Gastrocnemius medialis (tissue), 4 donors: Measurements from ENCODE around the gene HIPK4. TPM values are rescaled to one million over a fixed set of nuclear protein-coding genes. Genes with fewer than 3 reads are reported as not detected.

Experiments
- ATAC-seq, 2 donors: fragments of 150-250 bp; one replicate each; pipeline ENCODE4 v1.9.1; 2016
- DNase-seq, 2 donors: peaks; one replicate each; pipeline ENCODE4 v3.0.0-alpha.2; 2019
- H3K27ac ChIP-seq, 4 donors: fragments of 200-600 bp; sonication (generic); 1 replicate in 1 of 4; 2 replicates in 3 of 4; pipeline ENCODE4 v1.5.1; 2016 to 2018; ENCODE audit warnings: mild to moderate bottlenecking in 2 of 4, moderate library complexity in 1 of 4
- H3K27me3 ChIP-seq, 3 donors: fragments of 200-600 bp; sonication (generic) in 2 of 3; 1 replicate in 1 of 3; 2 replicates in 2 of 3; pipeline versions ENCODE4 v1.5.1 to v1.6.0; 2016 to 2019; ENCODE audit warnings: mild to moderate bottlenecking in 1 of 3, moderate library complexity in 1 of 3
- H3K36me3 ChIP-seq, 2 donors: fragments of 200-600 bp; sonication (generic) in 1 of 2; one replicate each; pipeline ENCODE4 v1.5.1; 2017 to 2018
- H3K4me1 ChIP-seq, 2 donors: fragments of 200-600 bp; sonication (generic) in 1 of 2; one replicate each; pipeline ENCODE4 v1.5.1; 2016 to 2017; ENCODE audit warnings: mild to moderate bottlenecking in 2 of 2
- H3K4me3 ChIP-seq, 4 donors: fragments of 200-600 bp; sonication (generic) in 3 of 4; 1 replicate in 1 of 4; 2 replicates in 3 of 4; pipeline ENCODE4 v1.5.1; 2016 to 2019; ENCODE audit warnings: mild to moderate bottlenecking in 2 of 4
- H3K9me3 ChIP-seq, 3 donors: fragments of 200-600 bp; sonication (generic) in 2 of 3; 1 replicate in 1 of 3; 2 replicates in 2 of 3; pipeline ENCODE4 v1.5.1; 2016 to 2019
- POLR2A ChIP-seq, 2 donors: fragments of 450-650 bp; IDR thresholded peaks; one replicate each; pipeline ENCODE4 v1.6.1; 2017; ENCODE audit warnings: antibody characterized with exemption in 2 of 2, mild to moderate bottlenecking in 2 of 2, moderate library complexity in 2 of 2
- in situ Hi-C, 4 donors: fragments of 200-750 bp; cut with MboI; loops; one replicate each; pipeline versions ENCODE4 v1.15.0 to v1.8.0; 2017; ENCODE audit warnings: low sequenced_read_pairs in 4 of 4
- intact Hi-C: fragments of 100-400 bp; cut with DNase I; formaldehyde crosslinking; loops from one replicate; pipeline ENCODE4 v1.15.1; 2023; ENCODE audit warnings: low total_unique reads
- total RNA-seq, 4 donors: library from RNA; depleted of rRNA; stranded (reverse); fragments of >200 nt; gene quantifications; one replicate each; pipeline versions ENCODE4 v1.1.0 to v1.2.3, GENCODE V29; 2016
- TF ChIP-seq, protein P1 (sequence below), 5 experiments: fragments of 450-650 bp in 3 of 5; fragments of 200-600 bp in 2 of 5; sonication (generic) in 2 of 5; IDR thresholded peaks in 4 of 5; conservative IDR thresholded peaks in 1 of 5; 1 replicate in 4 of 5; 2 replicates in 1 of 5; pipeline ENCODE4 v1.5.1; 2016 to 2019; ENCODE audit warnings: antibody characterized with exemption in 5 of 5, mild to moderate bottlenecking in 3 of 5, moderate library complexity in 3 of 5

HIPK4 gene
- total RNA-seq, 4 donors from 2014 or later, result 0.20 to 0.39 TPM; not detected in 2

DNA sequence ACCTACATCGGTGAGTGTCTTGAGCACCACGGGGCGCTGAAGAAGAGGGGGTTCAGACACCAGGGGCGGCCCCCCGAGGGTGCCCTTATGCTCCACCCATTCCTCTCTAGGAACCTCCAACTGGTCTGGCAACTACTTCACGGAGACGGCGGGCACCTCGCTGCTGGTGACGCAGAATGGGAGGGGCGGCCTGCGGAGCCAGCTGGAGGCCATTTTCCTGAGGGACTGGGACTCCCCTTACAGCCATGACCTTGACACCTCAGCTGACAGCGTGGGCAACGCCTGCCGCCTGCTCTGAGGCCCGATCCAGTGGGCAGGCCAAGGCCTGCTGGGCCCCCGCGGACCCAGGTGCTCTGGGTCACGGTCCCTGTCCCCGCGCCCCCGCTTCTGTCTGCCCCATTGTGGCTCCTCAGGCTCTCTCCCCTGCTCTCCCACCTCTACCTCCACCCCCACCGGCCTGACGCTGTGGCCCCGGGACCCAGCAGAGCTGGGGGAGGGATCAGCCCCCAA lies 12.1 kb downstream of the HIPK4 start:
- Histone ChIP-seq H3K36me3 (peaks cover 0 to 50% of the 10 kb centered on the region in 2 donors), H3K27me3 (no peaks in the 10 kb centered on the region), H3K4me3 (no peak overlapping the region), H3K4me1 (no peaks in the 10 kb centered on the region), H3K9me3 (no peaks in the 10 kb centered on the region), H3K27ac (no peak overlapping the region)
- no peak for DNase-seq
- ATAC-seq, result no peak
- intact Hi-C loops, result no loop called here
- TF ChIP-seq, protein P1, sequence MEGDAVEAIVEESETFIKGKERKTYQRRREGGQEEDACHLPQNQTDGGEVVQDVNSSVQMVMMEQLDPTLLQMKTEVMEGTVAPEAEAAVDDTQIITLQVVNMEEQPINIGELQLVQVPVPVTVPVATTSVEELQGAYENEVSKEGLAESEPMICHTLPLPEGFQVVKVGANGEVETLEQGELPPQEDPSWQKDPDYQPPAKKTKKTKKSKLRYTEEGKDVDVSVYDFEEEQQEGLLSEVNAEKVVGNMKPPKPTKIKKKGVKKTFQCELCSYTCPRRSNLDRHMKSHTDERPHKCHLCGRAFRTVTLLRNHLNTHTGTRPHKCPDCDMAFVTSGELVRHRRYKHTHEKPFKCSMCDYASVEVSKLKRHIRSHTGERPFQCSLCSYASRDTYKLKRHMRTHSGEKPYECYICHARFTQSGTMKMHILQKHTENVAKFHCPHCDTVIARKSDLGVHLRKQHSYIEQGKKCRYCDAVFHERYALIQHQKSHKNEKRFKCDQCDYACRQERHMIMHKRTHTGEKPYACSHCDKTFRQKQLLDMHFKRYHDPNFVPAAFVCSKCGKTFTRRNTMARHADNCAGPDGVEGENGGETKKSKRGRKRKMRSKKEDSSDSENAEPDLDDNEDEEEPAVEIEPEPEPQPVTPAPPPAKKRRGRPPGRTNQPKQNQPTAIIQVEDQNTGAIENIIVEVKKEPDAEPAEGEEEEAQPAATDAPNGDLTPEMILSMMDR (IDR thresholded peaks at IDR 0.05 in 4 of 5, conservative IDR thresholded peaks at IDR 0.05 in 1 of 5), result no peak
- no peak for TF ChIP-seq POLR2A (IDR thresholded peaks at IDR 0.05)
- in situ Hi-C loops, result loop anchor here in 1 of 4 donors (25.0 kb wide), 1 partner anchor 1384 kb away; the partner anchor contains the start of gene CEACAM6

DNA sequence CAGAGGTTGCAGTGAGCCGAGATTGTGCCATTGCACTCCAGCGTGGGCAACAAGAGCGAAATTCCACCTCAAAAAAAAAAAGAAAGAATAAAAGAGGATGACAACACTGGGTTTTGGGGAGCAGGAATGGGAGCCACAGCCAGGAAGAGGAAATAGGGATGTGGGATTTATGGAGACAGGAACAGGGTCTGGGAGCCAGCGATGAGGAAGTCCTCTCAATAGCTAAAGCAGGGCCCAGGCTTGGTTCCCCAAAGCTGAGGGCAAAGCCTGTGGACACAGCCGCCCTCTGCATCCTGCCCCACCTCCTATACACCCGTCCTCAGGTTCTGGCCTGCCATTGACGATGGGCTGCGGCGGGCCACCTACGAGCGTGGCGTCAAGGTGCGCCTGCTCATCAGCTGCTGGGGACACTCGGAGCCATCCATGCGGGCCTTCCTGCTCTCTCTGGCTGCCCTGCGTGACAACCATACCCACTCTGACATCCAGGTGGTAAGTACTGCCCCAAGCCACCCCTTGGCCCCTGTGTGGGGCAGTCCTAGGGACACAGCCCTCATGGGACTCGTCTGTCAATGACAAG lies 13.6 kb downstream of the HIPK4 start:
- no peak overlapping the region for H3K4me3 ChIP-seq
- H3K9me3 ChIP-seq, result no peaks in the 10 kb centered on the region
- intact Hi-C loops (no loop called here), in situ Hi-C loops (loop anchor here in 1 of 4 donors (25.0 kb wide), 1 partner anchor 1386 kb away; the partner anchor contains the start of gene CEACAM6)
- ATAC-seq, result no peak
- no peaks in the 10 kb centered on the region for H3K27me3 ChIP-seq
- H3K27ac ChIP-seq, result no peak overlapping the region
- peaks cover 0 to 65% of the 10 kb centered on the region in 2 donors for H3K36me3 ChIP-seq
- H3K4me1 ChIP-seq, result no peaks in the 10 kb centered on the region
- TF ChIP-seq, protein P1 (IDR thresholded peaks at IDR 0.05 in 4 of 5, conservative IDR thresholded peaks at IDR 0.05 in 1 of 5), result no peak
- no peak for TF ChIP-seq POLR2A (IDR thresholded peaks at IDR 0.05)
- no peak for DNase-seq

DNA sequence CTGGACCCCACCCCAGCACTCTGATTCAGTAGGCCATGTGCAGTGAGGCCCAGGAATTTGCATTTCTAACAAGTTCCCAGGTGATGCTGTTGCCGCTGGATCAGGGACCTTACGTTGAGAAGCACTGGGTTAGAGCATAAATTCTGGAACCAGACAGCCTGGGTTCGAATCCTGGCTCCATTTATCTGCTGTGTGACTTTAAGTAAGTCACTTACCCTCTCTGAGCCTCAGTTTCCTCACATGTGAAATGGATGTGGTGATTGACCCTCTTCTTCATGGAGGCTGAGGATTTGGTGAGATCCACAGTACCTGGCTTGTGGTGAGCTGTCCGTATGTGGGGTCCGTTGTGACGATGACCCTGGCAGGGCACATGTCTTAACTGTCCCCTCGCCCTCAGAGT lies 15.9 kb downstream of the HIPK4 start:
- DNase-seq (no peak), ATAC-seq (no peak)
- in situ Hi-C loops, result no loop called here
- H3K27ac ChIP-seq, result no peak overlapping the region
- H3K36me3 ChIP-seq, result peaks cover 0 to 80% of the 10 kb centered on the region in 2 donors
- TF ChIP-seq, protein P1 (IDR thresholded peaks at IDR 0.05 in 4 of 5, conservative IDR thresholded peaks at IDR 0.05 in 1 of 5), result no peak
- no peak for TF ChIP-seq POLR2A (IDR thresholded peaks at IDR 0.05)
- no peak overlapping the region for H3K4me3 ChIP-seq
- no peaks in the 10 kb centered on the region for H3K9me3 ChIP-seq
- H3K27me3 ChIP-seq, result no peaks in the 10 kb centered on the region
- intact Hi-C loops, result no loop called here
- H3K4me1 ChIP-seq, result no peaks in the 10 kb centered on the region

DNA sequence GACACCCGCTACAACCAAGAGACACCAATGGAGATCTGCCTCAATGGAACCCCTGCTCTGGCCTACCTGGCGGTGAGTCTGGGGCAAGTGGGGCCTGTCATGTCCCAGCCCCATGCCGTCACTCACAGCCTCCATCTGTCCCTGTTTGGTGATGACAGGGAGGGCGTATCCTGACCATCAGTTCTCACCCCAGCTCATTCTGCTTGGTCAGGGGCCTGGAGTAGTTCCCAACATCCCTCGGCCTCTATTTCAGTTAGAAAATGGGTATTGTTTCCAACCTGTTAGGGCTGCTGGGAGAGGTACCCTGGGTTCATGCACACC lies 18.2 kb downstream of the HIPK4 start:
- DNase-seq (no peak), ATAC-seq (no peak)
- TF ChIP-seq, protein P1 (IDR thresholded peaks at IDR 0.05 in 4 of 5, conservative IDR thresholded peaks at IDR 0.05 in 1 of 5), result no peak
- TF ChIP-seq POLR2A (IDR thresholded peaks at IDR 0.05), result no peak
- intact Hi-C loops, result no loop called here
- H3K27me3 ChIP-seq, result no peaks in the 10 kb centered on the region
- H3K27ac ChIP-seq, result no peak overlapping the region
- peaks cover 8 to 10% of the 10 kb centered on the region in 2 donors for H3K4me1 ChIP-seq
- peaks cover 0 to 63% of the 10 kb centered on the region in 2 donors for H3K36me3 ChIP-seq
- no peak overlapping the region for H3K4me3 ChIP-seq
- no peaks in the 10 kb centered on the region for H3K9me3 ChIP-seq
- in situ Hi-C loops, result no loop called here
